ENCODE results near the gene AFF1. TPM values are rescaled to one million over a fixed set of nuclear protein-coding genes. Genes with fewer than 3 reads are reported as not detected.

Gene AFF1
- total RNA-seq, 1 donor from 2014 or later: 44.3 TPM

DNA sequence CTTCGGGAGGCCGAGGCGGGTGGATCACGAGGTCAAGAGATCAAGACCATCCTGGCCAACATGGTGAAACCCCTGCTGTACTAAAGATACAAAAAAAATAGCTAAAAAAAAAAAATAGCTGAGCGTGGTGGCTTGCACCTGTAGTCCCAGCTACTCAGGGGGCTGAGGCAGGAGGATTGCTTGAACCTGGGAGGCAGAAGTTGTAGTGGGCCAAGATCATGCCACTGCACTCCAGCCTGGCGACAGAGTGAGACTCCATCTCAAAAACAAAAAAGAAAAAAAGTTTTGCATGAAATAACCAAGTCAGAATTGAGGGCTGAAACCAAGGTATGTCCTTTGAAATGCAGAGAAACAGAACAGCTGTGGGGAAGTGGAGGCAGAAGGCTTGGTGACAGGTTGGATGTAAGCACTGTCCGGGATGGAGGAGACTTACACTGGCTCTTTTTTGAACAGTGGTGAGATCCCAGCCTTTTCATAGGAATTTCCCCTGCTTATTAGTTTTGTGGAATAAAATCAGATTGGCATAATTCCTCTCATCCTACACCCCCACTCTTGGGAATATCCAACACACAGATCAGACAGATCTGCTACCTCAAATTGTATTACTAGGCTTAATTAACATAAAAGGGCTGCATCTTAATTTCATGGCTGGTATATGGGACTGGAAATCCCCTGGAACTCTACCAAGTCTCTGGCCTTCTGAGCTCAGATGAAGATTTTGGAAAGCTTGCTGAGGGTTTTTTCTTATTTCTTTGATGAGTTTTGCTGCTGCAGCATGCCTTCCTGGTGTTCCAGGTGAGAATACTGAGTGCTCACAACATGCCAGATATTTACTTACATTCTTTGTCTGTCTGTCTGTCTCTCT lies 23.8 kb upstream of the AFF1 start:
- intact Hi-C loops (cut with micrococcal nuclease): no loop called here
- Mint-ChIP-seq H3K27ac (no peak overlapping the region), H3K4me3 (no peak overlapping the region), H3K36me3 (ENCODE audit: low read depth) (no peaks in the 10 kb centered on the region), H3K27me3 (no peaks in the 10 kb centered on the region), H3K9me3 (no peaks in the 10 kb centered on the region), H3K4me1 (peaks cover 11% of the 10 kb centered on the region)
- no peak for DNase-seq

DNA sequence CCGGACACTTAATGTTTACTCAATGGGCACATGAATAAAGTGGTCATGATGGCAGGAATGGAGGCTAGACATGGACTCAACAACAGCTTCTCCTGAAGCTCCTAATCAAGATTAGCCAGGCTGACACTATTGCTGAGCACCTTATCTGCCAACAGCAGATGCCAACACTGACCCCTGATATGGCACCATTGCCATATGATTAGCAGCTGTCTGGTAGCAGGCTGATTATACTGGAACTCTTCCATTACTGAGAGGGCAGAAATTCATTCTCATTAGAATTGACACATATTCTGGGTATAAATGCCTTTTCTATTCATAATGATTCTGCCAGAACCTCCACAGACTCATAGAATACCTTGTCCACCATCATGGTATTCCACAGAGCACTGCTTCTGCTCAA lies 18.4 kb upstream of the AFF1 start:
- H3K27me3 Mint-ChIP-seq: no peaks in the 10 kb centered on the region
- intact Hi-C loops (cut with micrococcal nuclease): no loop called here
- no peak overlapping the region for H3K27ac Mint-ChIP-seq
- no peak overlapping the region for H3K4me3 Mint-ChIP-seq
- H3K4me1 Mint-ChIP-seq: peaks cover 3% of the 10 kb centered on the region
- DNase-seq: no peak
- H3K36me3 Mint-ChIP-seq (ENCODE audit: low read depth): no peaks in the 10 kb centered on the region
- no peaks in the 10 kb centered on the region for H3K9me3 Mint-ChIP-seq

DNA sequence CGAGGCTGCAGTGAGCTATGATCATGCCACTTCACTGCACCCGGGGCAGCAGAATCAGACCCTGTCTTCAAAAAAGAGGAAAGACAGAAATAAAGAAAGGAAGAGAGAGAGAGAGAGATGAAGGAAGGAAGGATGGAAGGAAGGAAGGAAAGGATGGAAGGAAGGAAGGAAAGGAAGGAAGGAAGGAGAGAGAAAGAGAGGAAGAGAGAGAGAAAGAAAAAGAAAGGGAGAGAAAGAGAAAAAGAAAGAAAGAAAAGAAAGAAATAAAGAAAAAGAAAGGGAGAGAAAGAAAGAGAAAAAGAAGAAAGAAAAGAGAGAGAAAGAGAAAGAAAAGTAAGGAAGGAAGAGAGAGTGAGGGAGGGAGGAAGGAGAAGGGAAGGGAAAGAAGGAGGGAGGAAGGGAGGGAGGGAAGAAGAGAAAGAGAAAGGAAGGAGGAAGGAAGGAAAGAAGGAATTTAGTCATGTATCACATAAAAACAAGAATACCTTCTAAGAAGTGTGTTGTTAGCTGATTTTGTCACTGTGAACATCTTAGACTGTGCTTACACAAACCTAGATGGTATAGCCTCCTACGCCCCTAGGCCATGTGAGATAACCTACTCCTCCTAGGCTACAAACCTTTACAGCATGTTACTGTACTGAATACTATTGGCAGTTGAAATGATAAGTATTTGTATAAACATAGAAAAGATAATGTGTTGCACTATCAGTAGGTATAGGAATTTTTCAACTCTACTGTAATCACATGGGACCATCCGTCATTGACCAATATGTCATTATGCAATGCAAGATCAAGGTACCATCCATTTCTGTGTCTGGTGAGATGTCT lies 17.4 kb upstream of the AFF1 start:
- Mint-ChIP-seq H3K36me3 (ENCODE audit: low read depth) (no peaks in the 10 kb centered on the region), H3K27me3 (no peaks in the 10 kb centered on the region), H3K9me3 (no peaks in the 10 kb centered on the region), H3K4me3 (no peak overlapping the region), H3K27ac (no peak overlapping the region), H3K4me1 (peaks cover 3% of the 10 kb centered on the region)
- DNase-seq: no peak
- intact Hi-C loops (cut with micrococcal nuclease): no loop called here

DNA sequence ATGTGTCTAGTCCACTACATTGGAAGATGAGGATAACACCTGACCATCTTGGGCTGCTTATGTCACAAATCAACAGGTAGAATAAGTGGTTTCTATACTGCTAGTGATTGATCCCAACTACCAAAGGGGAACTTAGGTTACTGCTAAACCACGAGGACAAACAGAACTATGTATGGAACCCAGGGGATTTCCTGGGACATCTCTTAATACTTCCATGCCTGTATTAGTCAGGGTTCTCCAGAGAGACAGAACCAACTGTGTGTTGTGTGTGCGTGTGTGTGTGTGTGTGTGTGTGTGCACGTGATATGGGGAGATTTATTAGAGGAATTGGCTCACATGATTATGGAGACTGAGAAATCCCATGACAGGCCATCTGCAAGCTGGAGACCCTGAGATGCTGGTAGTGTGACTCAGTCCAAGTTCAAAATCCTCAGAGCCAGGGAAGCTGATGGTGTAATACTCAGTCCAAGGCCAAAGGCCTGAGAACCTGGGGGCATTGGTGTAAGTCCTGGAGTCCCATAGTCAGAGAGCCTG lies 16.2 kb upstream of the AFF1 start:
- Mint-ChIP-seq H3K4me3 (no peak overlapping the region), H3K36me3 (ENCODE audit: low read depth) (no peaks in the 10 kb centered on the region), H3K9me3 (no peaks in the 10 kb centered on the region), H3K27ac (no peak overlapping the region), H3K27me3 (no peaks in the 10 kb centered on the region), H3K4me1 (peaks cover 3% of the 10 kb centered on the region)
- intact Hi-C loops (cut with micrococcal nuclease): no loop called here
- no peak for DNase-seq

DNA sequence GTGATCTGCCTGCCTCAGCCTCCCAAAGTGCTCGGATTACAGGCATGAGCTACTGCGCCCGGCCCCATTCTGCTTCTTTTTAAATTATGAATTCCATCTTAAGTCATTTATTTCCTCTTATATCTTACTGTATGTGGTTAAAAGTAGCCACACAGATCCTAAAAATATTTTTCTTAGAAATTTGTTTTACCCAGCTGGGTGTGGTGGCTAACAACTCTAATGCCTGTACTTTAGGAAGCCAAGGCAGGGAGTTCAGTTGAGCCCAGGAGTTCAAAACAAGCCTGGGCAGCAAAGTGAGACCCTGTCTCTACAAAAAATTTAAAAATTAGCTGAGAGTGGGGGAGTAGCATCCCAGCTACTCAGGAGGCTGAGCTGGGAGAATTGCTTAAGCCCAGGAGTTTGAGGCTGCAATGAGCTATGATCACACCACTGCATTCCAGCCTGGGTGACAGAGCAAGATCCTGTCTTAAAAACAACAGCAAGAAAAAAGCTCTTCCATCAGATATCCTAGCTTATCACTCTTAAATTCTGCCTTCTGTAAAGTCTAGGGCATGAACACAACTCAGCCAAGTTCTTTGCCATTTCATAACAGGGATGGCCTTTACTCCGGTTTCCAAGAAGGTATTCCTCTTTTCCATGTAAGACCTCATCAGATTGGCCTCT lies 15.1 kb upstream of the AFF1 start:
- H3K27me3 Mint-ChIP-seq: no peaks in the 10 kb centered on the region
- no peak for DNase-seq
- no peaks in the 10 kb centered on the region for H3K36me3 Mint-ChIP-seq (ENCODE audit: low read depth)
- no peak overlapping the region for H3K27ac Mint-ChIP-seq
- peaks cover 3% of the 10 kb centered on the region for H3K4me1 Mint-ChIP-seq
- H3K9me3 Mint-ChIP-seq: no peaks in the 10 kb centered on the region
- intact Hi-C loops (cut with micrococcal nuclease): no loop called here
- no peak overlapping the region for H3K4me3 Mint-ChIP-seq

DNA sequence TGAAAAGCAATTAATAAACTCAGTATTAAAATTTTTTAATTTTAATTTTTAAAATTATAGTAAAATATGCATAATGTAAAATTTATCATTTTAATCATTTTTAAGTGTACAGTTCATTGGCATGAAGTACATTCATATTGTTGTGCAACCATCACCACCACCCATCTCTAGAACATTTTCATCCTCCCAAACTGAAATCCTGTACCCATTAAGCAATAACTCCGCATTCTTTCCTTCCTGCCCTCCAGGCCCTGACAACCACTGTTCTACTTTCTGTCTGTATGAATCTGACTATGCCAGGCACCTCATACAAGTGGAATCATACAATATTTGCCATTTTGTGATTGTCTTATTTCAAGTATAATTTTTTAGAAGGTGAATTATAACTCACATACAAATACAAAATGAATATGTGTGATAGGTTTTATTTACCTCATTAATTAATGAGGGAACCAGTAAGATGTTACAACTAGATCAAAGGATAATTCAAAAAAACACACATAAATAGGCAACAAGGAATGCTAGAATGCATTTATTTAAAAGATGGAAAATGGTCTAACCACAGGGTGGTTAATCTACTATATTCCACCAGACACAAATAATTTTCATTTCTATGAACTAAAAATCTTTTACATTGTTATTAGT lies 13.1 kb upstream of the AFF1 start:
- no peaks in the 10 kb centered on the region for H3K27me3 Mint-ChIP-seq
- no peaks in the 10 kb centered on the region for H3K9me3 Mint-ChIP-seq
- H3K27ac Mint-ChIP-seq: no peak overlapping the region
- intact Hi-C loops (cut with micrococcal nuclease): loop anchor here (1.0 kb wide), 2 partner anchors 172 to 314 kb away; no protein-coding TSS in a partner anchor
- H3K36me3 Mint-ChIP-seq (ENCODE audit: low read depth): no peaks in the 10 kb centered on the region
- peaks cover 3% of the 10 kb centered on the region for H3K4me1 Mint-ChIP-seq
- no peak overlapping the region for H3K4me3 Mint-ChIP-seq
- DNase-seq: no peak

DNA sequence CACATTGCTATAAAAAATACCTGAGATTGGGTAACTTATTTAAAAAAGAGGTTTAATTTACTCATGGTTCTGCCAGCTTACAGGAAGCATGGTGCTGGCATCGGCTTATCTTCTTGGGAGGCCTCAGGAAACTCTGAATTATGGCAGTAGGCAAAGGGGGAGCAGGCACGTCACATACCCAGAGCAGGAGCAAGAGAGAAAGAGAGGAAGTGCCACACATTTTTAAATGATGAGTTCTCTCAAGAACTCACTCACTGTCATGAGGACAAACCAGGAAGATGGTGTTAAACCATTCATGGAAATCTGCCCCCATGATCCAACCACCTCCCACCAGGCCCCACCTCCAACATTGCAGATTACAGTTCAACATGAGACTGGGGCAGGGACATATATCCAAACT lies 10.0 kb upstream of the AFF1 start:
- Mint-ChIP-seq H3K4me3 (no peak overlapping the region), H3K9me3 (no peaks in the 10 kb centered on the region), H3K27me3 (no peaks in the 10 kb centered on the region), H3K4me1 (peaks cover 16% of the 10 kb centered on the region), H3K36me3 (ENCODE audit: low read depth) (peaks cover 2% of the 10 kb centered on the region), H3K27ac (no peak overlapping the region)
- intact Hi-C loops (cut with micrococcal nuclease): no loop called here
- no peak for DNase-seq

DNA sequence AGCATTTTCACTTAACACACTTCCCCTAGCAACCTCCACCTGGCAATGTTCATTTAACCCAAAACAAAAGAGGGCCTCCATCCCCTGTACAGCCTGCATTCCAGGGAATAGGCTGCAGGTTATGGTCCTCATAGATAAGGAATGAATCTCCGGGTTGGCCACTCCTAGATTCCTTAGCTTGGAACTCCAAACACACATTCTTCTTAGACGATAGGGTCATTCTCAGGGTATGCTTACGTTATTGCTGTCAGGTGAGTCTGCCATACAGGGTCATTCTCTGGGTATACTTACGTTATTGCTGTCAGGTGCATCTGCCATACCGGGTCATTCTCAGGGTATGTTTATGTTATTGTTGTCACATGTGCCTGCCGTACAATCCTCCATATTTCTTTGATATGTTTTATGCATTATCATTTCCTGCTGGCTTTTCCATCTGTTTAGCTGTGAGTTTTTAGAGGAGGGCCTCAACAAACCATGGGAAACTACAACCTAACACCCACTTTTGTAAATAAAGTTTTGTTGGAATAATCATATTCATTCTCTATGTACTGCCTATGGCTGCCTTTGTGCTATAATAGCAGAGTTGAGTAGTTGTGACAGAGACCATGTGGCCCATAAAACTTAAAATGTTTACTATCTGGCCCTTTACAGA lies 8.2 kb upstream of the AFF1 start:
- DNase-seq: no peak
- no peaks in the 10 kb centered on the region for H3K9me3 Mint-ChIP-seq
- H3K4me3 Mint-ChIP-seq: no peak overlapping the region
- H3K27me3 Mint-ChIP-seq: no peaks in the 10 kb centered on the region
- no peak overlapping the region for H3K27ac Mint-ChIP-seq
- peaks cover 13% of the 10 kb centered on the region for H3K4me1 Mint-ChIP-seq
- peaks cover 2% of the 10 kb centered on the region for H3K36me3 Mint-ChIP-seq (ENCODE audit: low read depth)
- intact Hi-C loops (cut with micrococcal nuclease): no loop called here

DNA sequence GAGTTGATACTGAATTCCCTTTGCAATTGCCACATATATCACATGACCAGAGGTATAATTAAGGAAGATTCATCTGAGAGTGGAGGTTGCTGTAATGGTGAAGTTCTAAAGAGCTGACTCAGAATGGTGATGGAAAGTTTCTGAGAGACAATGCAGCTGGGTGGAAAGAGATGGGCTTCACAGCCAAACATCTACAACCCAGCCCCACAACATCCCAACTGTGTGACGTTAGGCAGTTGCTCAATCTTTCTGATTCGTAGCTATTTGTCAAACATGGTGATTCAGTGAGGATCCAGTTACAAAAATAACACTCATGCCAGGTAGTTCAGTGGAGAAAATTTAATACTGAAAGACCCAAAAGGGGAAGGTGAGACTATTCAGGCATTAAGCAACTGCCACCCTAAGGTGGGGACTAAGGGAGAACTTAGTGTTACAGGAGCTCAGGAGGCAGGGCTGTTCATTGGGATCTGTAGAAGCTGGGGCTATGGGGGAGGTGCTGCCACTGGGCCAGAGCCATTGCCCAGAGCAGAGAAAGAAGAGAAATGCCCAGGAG lies 6.9 kb upstream of the AFF1 start:
- intact Hi-C loops (cut with micrococcal nuclease): no loop called here
- Mint-ChIP-seq H3K27ac (peak overlapping the region; percentile 82), H3K9me3 (no peaks in the 10 kb centered on the region), H3K36me3 (ENCODE audit: low read depth) (peaks cover 2% of the 10 kb centered on the region), H3K27me3 (no peaks in the 10 kb centered on the region), H3K4me1 (peaks cover 13% of the 10 kb centered on the region), H3K4me3 (no peak overlapping the region)
- no peak for DNase-seq

DNA sequence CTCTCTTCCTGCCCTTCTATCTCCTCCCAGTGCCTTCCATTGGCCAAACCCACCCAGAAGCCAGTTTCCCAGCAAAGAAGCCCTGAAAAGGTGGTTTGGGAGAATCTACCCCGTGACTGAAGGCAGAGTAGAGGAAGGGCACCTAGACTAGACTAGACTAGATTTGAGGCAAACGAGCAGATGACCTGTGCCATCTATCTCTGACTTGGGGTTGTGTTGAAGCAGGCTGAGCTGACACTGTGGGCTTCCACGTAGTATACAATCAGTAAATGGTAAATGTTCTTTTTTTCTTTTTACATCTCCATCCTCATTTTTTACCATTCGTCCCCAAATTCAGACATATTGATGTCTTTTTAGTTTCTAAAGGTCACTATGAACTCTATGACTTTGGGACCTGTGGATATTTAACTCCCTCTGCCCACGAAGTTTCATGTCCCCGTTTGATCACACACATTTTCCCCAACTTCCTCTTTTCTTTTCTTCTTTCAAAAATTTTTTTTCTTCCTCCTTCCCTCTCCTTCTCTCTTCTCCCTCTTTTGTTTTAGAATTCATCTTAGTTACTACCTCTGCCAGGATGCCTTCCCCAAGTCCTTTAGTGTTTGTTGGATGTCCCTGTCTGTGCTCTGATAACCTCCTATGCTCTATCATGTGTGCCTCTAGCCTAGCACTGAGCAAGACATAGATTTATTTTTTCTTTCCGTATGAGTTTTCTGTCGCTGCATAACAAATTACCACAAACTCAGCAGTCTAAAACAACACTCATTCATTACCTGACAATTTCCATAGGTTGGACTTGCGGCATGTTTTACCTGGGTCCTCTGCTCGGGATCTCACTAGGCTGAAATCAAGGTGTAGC lies 6.2 kb upstream of the AFF1 start:
- intact Hi-C loops (cut with micrococcal nuclease): no loop called here
- no peak for DNase-seq
- H3K4me3 Mint-ChIP-seq: no peak overlapping the region
- no peaks in the 10 kb centered on the region for H3K27me3 Mint-ChIP-seq
- H3K27ac Mint-ChIP-seq: peak overlapping the region; percentile 65
- H3K4me1 Mint-ChIP-seq: peaks cover 16% of the 10 kb centered on the region
- peaks cover 2% of the 10 kb centered on the region for H3K36me3 Mint-ChIP-seq (ENCODE audit: low read depth)
- H3K9me3 Mint-ChIP-seq: no peaks in the 10 kb centered on the region

DNA sequence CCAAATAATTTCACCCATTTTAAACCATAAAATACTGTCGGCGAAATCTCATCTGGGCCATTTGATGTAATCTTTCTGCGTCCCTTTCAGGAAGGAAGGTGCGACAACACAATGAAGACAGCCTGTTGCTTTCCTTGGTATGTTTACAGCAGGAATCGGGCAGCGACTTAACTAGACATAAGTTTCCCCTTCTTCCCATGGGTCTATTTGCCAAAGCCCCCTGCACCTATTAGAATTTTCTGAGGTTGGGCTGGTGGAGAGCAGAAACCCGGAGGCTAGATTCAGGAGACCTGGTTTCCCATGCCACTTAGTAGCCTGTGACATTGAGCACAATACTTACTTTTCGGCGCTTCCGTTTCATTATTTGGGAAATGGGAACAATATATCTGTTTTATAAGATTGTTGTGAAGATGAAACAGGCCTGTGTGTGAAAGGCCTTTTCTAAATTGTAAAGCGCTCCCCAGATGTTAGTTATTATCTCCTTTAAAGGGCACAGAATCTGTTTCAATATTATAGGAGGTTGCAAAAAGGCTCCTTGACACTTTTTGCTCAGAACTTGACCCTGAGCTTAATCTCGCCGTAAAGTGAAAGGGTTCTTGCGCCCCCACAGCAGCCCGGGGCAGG lies 552 bp upstream of the AFF1 start:
- H3K27me3 Mint-ChIP-seq: no peaks in the 10 kb centered on the region
- peak overlapping the region; percentile 92 for H3K27ac Mint-ChIP-seq
- DNase-seq: peak; percentile 72
- H3K9me3 Mint-ChIP-seq: no peaks in the 10 kb centered on the region
- H3K36me3 Mint-ChIP-seq (ENCODE audit: low read depth): no peaks in the 10 kb centered on the region
- H3K4me3 Mint-ChIP-seq: peak overlapping the region; percentile 94
- intact Hi-C loops (cut with micrococcal nuclease): loop anchor here (1.0 to 10.0 kb wide), 5 partner anchors 159 to 1451 kb away; partner anchors contain the start of genes KLHL8, NUDT9 and PPM1K
- peaks cover 41% of the 10 kb centered on the region for H3K4me1 Mint-ChIP-seq

DNA sequence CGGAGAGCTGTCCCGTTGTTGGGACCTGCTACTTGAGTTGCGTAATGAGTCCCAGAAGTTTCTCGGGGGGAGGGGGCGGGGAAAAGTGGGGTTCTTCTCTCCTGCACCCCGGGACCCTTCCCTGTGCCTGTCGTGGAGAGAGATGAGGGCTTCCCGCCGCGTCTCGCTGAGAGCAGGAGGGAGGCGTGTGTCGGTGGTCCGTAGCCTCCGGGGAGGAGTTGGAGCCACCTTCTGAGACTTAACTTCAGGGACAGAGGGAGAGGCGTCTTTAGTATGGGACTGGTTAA lies 698 bp downstream of the AFF1 start:
- Mint-ChIP-seq H3K27me3 (no peaks in the 10 kb centered on the region), H3K9me3 (no peaks in the 10 kb centered on the region), H3K4me3 (peak overlapping the region; percentile 85), H3K36me3 (ENCODE audit: low read depth) (peaks cover 2% of the 10 kb centered on the region), H3K27ac (peak overlapping the region; percentile 98), H3K4me1 (peaks cover 51% of the 10 kb centered on the region)
- DNase-seq: no peak
- intact Hi-C loops (cut with micrococcal nuclease): loop anchor here (1.0 to 10.0 kb wide), 5 partner anchors 71 to 1449 kb away; partner anchors contain the start of genes NUDT9 and PPM1K
